T-cell (primary cell): ENCODE measurements around the gene EXOC6. TPM values are rescaled to one million over a fixed set of nuclear protein-coding genes. Genes with fewer than 3 reads are reported as not detected.

Source experiments
- ATAC-seq, 4 experiments: fragments of 200-7000 bp in 3 of 4; fragments of 150-1000 bp in 1 of 4; cut with Tn5 transposase; replicated peaks in 1 of 4; 1 replicate in 3 of 4; 2 replicates in 1 of 4; pipeline ENCODE4 v1.10.0; 2021; ENCODE audit warnings: moderate library complexity in 3 of 4, mild to moderate bottlenecking in 2 of 4, moderate number of reproducible peaks in 1 of 4
- CTCF ChIA-PET, 2 donors: fragments of 300-600 bp; sonication (Branson Sonifier 250); formaldehyde crosslinking; loops; one replicate each; lab custom pipeline; 2022; ENCODE audit warnings: antibody characterized with exemption in 2 of 2; lab: Charles Lee
- POLR2A ChIA-PET, 2 donors: fragments of 300-600 bp; sonication (Branson Sonifier 250); formaldehyde crosslinking; loops; one replicate each; lab custom pipeline; 2022; ENCODE audit warnings: antibody characterized with exemption in 2 of 2; lab: Charles Lee
- DNase-seq, 35 experiments: peaks; one replicate each; pipeline versions ENCODE4 v3.0.0 to v3.0.0-alpha.2; 2013 to 2023
- H3K27ac ChIP-seq: one replicate; pipeline ENCODE4 v1.5.1; 2013; ENCODE audit warnings: low read length
- H3K27me3 ChIP-seq, 2 experiments: replicated peaks in 1 of 2; 1 replicate in 1 of 2; 2 replicates in 1 of 2; pipeline versions ENCODE4 v1.6.1 to v1.7.0; 2013; ENCODE audit warnings: low read length in 1 of 2, mixed read lengths in 1 of 2; ENCODE audit not compliant: control insufficient read depth in 2 of 2, insufficient read depth in 2 of 2; ENCODE audit errors: extremely low read depth in 1 of 2
- H3K36me3 ChIP-seq, 2 donors: 1 replicate in 1 of 2; 2 replicates in 1 of 2; pipeline versions ENCODE4 v1.6.1 to v1.7.0; 2013; ENCODE audit warnings: low read length in 1 of 2; ENCODE audit not compliant: control insufficient read depth in 2 of 2, insufficient read depth in 1 of 2; ENCODE audit errors: extremely low read depth in 1 of 2
- H3K4me1 ChIP-seq, 2 experiments: 1 replicate in 1 of 2; 2 replicates in 1 of 2; pipeline versions ENCODE4 v1.6.1 to v1.7.0; 2013; ENCODE audit warnings: low read length in 2 of 2, mixed read lengths in 1 of 2; ENCODE audit not compliant: insufficient read depth in 2 of 2, control insufficient read depth in 1 of 2; ENCODE audit errors: extremely low read depth in 1 of 2
- H3K4me3 ChIP-seq, 2 donors: 1 replicate in 1 of 2; 2 replicates in 1 of 2; pipeline versions ENCODE4 v1.5.1 to v1.7.0; 2013; ENCODE audit warnings: mild to moderate bottlenecking in 2 of 2, low read length in 1 of 2, moderate library complexity in 1 of 2; ENCODE audit not compliant: control insufficient read depth in 1 of 2; ENCODE audit errors: extremely low read depth in 1 of 2
- H3K9me3 ChIP-seq: 2 replicates; pipeline ENCODE4 v1.7.0; 2013
- H3K27ac Mint-ChIP-seq, 2 donors: one replicate each; pipeline ENCODE4 v1.8.0; 2020 to 2021; ENCODE audit warnings: mild to moderate bottlenecking in 2 of 2, mixed read lengths in 2 of 2
- H3K27me3 Mint-ChIP-seq, 2 donors: one replicate each; pipeline ENCODE4 v1.8.0; 2021 to 2022; ENCODE audit warnings: mixed read lengths in 2 of 2
- H3K36me3 Mint-ChIP-seq: one replicate; pipeline ENCODE4 v1.8.0; 2021; ENCODE audit warnings: mixed read lengths
- H3K4me1 Mint-ChIP-seq, 3 donors: one replicate each; pipeline ENCODE4 v1.8.0; 2020 to 2022; ENCODE audit warnings: mixed read lengths in 3 of 3, mild to moderate bottlenecking in 1 of 3
- H3K4me3 Mint-ChIP-seq, 3 donors: one replicate each; pipeline ENCODE4 v1.8.0; 2020 to 2022; ENCODE audit warnings: mild to moderate bottlenecking in 3 of 3, mixed read lengths in 3 of 3, moderate library complexity in 3 of 3
- H3K9me3 Mint-ChIP-seq, 3 donors: one replicate each; pipeline ENCODE4 v1.8.0; 2020 to 2022; ENCODE audit warnings: mixed read lengths in 3 of 3
- WGBS: methylation state at CpG from one replicate; pipeline ENCODE4 v1.1.5; 2013; ENCODE audit warnings: missing lambda C conversion rate; ENCODE audit not compliant: insufficient coverage; 5-methylcytosine and 5-hydroxymethylcytosine counted together
- total RNA-seq, 35 experiments: library from RNA in 6 of 35; stranded (reverse) in 6 of 35; fragments of 120-200 nt in 1 of 35; gene quantifications; one replicate each; pipeline versions ENCODE4 v1.2.1 to v1.2.4 and lab custom pipeline; 2013 to 2026

EXOC6 gene
- total RNA-seq, 5 donors from 2014 or later (not counting 1 experiment from before 2014, with no cell fraction given) = 8.7 to 13.3 (median 9.7) TPM

DNA sequence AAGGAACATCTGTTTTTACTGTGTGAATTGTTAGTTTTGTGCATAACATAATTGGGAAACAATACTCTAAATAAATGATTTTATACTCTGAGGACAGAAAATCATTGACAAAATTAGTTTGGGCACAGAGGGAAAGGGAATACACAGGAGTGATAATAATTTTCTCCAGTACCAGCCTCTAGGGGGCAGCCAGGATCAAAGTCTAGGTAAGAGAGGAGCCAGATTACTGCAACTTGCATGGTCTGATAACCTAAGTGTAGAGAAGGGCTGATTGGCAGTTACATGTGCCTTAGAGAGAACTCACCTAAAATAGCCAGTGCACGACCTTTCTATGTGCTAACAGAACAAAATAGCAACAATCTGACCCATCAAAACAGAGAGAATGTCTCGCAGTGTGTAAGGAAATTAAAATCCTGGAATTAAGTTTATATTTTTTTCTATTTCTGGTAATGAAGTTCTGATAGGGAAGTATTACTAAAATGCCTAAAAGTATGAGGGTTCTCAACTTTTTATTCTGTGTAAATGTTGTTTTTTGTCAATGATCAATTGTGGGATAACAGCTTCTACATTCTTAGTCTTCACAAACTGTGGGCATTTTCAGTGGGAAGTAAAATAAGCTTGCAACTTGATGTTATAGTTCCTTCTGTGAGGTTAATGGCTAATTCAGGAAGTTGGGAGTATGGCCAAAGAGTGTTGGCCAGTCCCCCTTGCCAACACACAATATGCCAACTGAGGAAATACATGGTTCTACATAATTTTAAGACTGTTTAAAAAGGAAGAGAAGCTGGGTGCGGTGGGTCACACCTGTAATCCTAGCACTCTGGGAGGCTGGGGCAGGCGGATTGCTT lies 66.4 kb downstream of the EXOC6 start:
- no CpG with 5 or more reads among the region's 4 CpGs for WGBS

DNA sequence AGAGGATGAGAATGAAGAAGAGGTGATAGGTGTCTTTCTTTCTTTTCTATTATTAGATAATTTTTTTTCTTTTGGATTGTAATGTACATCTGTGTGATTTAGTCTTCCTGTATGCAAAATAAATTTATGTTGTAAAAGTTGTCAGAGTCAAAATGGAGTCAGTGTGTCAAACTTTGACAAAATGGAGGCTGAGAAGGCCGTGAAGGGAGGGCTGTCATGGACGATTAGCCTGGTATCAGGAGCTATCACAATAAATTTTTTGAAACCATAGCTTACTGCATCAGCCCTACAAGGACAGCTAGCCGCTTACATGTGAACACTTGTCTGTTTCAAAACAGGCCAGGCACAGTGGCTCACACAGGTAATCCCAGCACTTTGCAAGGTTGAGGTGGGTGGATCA lies 67.6 kb downstream of the EXOC6 start:
- 100% methylated on average over 1 of the region's 3 CpGs for WGBS
- ChIA-PET CTCF (interaction anchor here (0.5 to 0.9 kb wide), 2 partner anchors 95 to 638 kb away, joined by 3 to 4 read pairs; no protein-coding TSS in a partner anchor), POLR2A (no interaction called here)
- H3K27ac Mint-ChIP-seq = no peak overlapping the region
- no peaks in the 10 kb centered on the region for H3K4me1 Mint-ChIP-seq
- ATAC-seq (no peak), DNase-seq (no peak)
- Histone ChIP-seq H3K4me3 (no peak overlapping the region), H3K4me1 (no peaks in the 10 kb centered on the region), H3K9me3 (no peaks in the 10 kb centered on the region), H3K36me3 (no peaks in the 10 kb centered on the region), H3K27ac (no peak overlapping the region), H3K27me3 (no peaks in the 10 kb centered on the region)
- no peak overlapping the region for H3K4me3 Mint-ChIP-seq
- H3K27me3 Mint-ChIP-seq = no peaks in the 10 kb centered on the region
- peaks cover 0 to 7% (median 0%) of the 10 kb centered on the region in 3 donors for H3K9me3 Mint-ChIP-seq
- H3K36me3 Mint-ChIP-seq = peaks cover 25% of the 10 kb centered on the region

More for the DNA sequence above, 66.4 kb downstream of the EXOC6 start:
- no peaks in the 10 kb centered on the region for H3K9me3 Mint-ChIP-seq
- no peaks in the 10 kb centered on the region for H3K4me1 Mint-ChIP-seq
- Histone ChIP-seq H3K9me3 (no peaks in the 10 kb centered on the region), H3K36me3 (no peaks in the 10 kb centered on the region), H3K4me3 (no peak overlapping the region), H3K27me3 (no peaks in the 10 kb centered on the region), H3K4me1 (no peaks in the 10 kb centered on the region), H3K27ac (no peak overlapping the region)
- H3K27ac Mint-ChIP-seq = no peak overlapping the region
- ChIA-PET POLR2A (no interaction called here), CTCF (interaction anchor here in 1 of 2 donors (0.5 to 0.9 kb wide), 2 partner anchors 96 to 269 kb away, joined by 3 to 4 read pairs; no protein-coding TSS in a partner anchor)
- DNase-seq (peak in 29 of 35 experiments; percentile 9 to 61 (median 29)), ATAC-seq (peak; percentile 64 to 75 (median 72))
- H3K36me3 Mint-ChIP-seq = peaks cover 19% of the 10 kb centered on the region
- no peak overlapping the region for H3K4me3 Mint-ChIP-seq
- no peaks in the 10 kb centered on the region for H3K27me3 Mint-ChIP-seq

DNA sequence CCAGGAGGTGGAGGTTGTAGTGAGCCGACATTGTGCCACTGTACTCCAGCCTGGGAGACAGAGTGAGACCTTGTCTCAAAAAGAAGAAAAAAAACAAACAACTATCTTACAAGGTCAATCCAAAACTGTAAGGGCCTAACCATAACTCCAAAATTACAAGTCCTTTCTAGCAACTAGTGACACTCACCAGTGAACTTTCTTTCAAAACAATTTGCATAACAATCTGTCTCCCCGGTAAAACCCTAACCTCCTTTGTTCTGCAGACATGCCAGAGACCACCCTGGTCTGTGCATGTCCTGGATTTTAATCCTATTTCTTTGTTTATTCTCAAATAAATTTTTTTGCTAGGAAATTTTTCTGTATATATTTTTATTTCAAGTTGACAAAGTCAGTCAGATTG lies 68.1 kb downstream of the EXOC6 start:
- WGBS = no CpG with 5 or more reads among the region's 2 CpGs
- H3K4me3 Mint-ChIP-seq = no peak overlapping the region
- no peak for ATAC-seq
- peaks cover 27% of the 10 kb centered on the region for H3K36me3 Mint-ChIP-seq
- no peaks in the 10 kb centered on the region for H3K27me3 ChIP-seq
- no peak overlapping the region for H3K4me3 ChIP-seq
- no peak for DNase-seq
- H3K9me3 Mint-ChIP-seq = peaks cover 0 to 9% (median 0%) of the 10 kb centered on the region in 3 donors
- ChIA-PET CTCF (interaction anchor here (0.5 to 0.7 kb wide), 2 partner anchors 369 to 638 kb away, joined by 3 to 4 read pairs; no protein-coding TSS in a partner anchor), POLR2A (interaction anchor here in 1 of 2 donors (0.7 kb wide), 1 partner anchor 9 kb away, joined by 3 read pairs; no protein-coding TSS in a partner anchor)
- no peak overlapping the region for H3K27ac ChIP-seq
- H3K27me3 Mint-ChIP-seq = no peaks in the 10 kb centered on the region
- H3K27ac Mint-ChIP-seq = peak overlapping the region in 1 of 2 donors; percentile 34
- H3K36me3 ChIP-seq = no peaks in the 10 kb centered on the region
- H3K4me1 Mint-ChIP-seq = no peaks in the 10 kb centered on the region
- no peaks in the 10 kb centered on the region for H3K4me1 ChIP-seq
- H3K9me3 ChIP-seq = no peaks in the 10 kb centered on the region

DNA sequence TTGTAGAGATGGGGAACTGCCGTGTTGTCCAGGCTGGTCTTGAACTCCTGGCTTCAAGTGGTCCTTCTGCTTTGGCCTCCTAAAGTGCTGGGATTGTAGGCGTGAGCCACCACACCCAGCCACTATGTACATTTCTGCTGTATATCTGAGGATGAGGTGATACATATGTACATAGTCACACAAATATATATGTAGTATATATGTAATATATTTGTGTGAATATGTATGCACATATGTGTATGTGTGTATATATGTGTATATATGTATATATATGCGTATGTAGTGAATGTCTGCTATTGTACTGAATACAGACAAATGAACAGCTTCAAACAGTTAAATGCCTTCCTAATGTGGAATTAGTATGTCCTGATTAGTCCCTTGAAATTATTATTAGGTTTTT lies 70.3 kb downstream of the EXOC6 start:
- POLR2A ChIA-PET = no interaction called here
- no peak for ATAC-seq
- H3K27me3 Mint-ChIP-seq = no peaks in the 10 kb centered on the region

DNA sequence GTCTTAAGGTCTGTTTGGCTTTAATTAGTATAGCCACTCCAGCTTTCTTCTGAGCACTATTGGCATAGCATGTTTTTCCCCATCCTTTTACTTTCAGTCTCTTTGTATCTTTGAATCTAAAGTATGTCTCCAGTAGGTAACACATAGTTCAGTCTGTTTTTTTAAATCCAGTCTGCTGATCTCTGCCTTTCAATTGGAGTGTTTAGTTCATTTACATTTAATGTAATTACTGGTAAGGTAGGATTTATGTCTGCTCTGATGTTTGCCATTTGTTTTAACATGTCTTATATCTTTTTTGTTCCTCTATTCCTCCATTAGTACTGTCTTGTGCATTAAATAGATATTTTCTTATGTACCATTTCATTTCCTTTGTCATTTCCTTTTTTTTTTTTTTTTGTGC lies 72.5 kb downstream of the EXOC6 start:
- Histone ChIP-seq H3K9me3 (no peaks in the 10 kb centered on the region), H3K36me3 (no peaks in the 10 kb centered on the region), H3K4me1 (no peaks in the 10 kb centered on the region), H3K27ac (no peak overlapping the region), H3K27me3 (no peaks in the 10 kb centered on the region), H3K4me3 (no peak overlapping the region)
- H3K9me3 Mint-ChIP-seq = peaks cover 0 to 9% (median 0%) of the 10 kb centered on the region in 3 donors
- CTCF ChIA-PET = no interaction called here
- H3K36me3 Mint-ChIP-seq = peaks cover 32% of the 10 kb centered on the region
- H3K27me3 Mint-ChIP-seq = no peaks in the 10 kb centered on the region
- POLR2A ChIA-PET = interaction anchor here in 1 of 2 donors (0.6 kb wide), 1 partner anchor 109 kb away, joined by 3 read pairs; no protein-coding TSS in a partner anchor
- no peak for ATAC-seq
- H3K27ac Mint-ChIP-seq = no peak overlapping the region
- no peak overlapping the region for H3K4me3 Mint-ChIP-seq
- no peak for DNase-seq
- no peaks in the 10 kb centered on the region for H3K4me1 Mint-ChIP-seq

More for the DNA sequence above, 70.3 kb downstream of the EXOC6 start:
- no peak for DNase-seq
- peaks cover 0 to 9% (median 0%) of the 10 kb centered on the region in 3 donors for H3K9me3 Mint-ChIP-seq
- no peaks in the 10 kb centered on the region for H3K9me3 ChIP-seq
- H3K4me1 Mint-ChIP-seq = no peaks in the 10 kb centered on the region
- H3K4me1 ChIP-seq = no peaks in the 10 kb centered on the region
- CTCF ChIA-PET = no interaction called here
- no peak overlapping the region for H3K4me3 ChIP-seq
- no peak overlapping the region for H3K4me3 Mint-ChIP-seq
- H3K27ac Mint-ChIP-seq = no peak overlapping the region
- H3K27ac ChIP-seq = no peak overlapping the region
- whole genome bisulfite sequencing = no CpG with 5 or more reads among the region's 3 CpGs
- no peaks in the 10 kb centered on the region for H3K36me3 ChIP-seq
- H3K36me3 Mint-ChIP-seq = peaks cover 35% of the 10 kb centered on the region
- H3K27me3 ChIP-seq = no peaks in the 10 kb centered on the region

DNA sequence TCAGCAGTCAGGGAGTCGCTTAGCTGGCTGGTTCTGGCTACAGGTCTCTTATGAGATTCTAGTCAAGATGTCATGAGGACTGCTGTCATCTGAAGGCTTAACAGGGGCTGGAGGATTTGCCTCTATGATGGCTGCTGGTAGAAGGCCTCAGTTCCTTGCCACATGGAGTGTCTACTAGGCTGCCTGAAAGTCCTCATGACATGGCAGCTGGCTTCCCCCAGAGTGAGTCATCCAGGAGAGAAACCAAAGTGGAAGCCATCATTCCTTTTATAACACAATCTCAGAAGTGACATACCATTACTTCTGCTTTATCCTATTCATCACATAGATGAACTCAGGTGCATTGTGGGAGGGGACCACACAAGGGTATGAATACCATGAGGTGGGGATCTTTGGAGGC lies 75.1 kb downstream of the EXOC6 start:
- no peak overlapping the region for H3K4me3 Mint-ChIP-seq
- ChIA-PET CTCF (no interaction called here), POLR2A (no interaction called here)
- no peak overlapping the region for H3K27ac ChIP-seq
- H3K27me3 Mint-ChIP-seq = no peaks in the 10 kb centered on the region
- no peaks in the 10 kb centered on the region for H3K9me3 ChIP-seq
- no peaks in the 10 kb centered on the region for H3K27me3 ChIP-seq
- no peak overlapping the region for H3K4me3 ChIP-seq
- no CpG with 5 or more reads among the region's 1 CpG for WGBS
- H3K27ac Mint-ChIP-seq = no peak overlapping the region
- H3K36me3 Mint-ChIP-seq = peaks cover 35% of the 10 kb centered on the region
- no peaks in the 10 kb centered on the region for H3K4me1 Mint-ChIP-seq
- ATAC-seq (no peak), DNase-seq (no peak)
- H3K36me3 ChIP-seq = no peaks in the 10 kb centered on the region
- H3K4me1 ChIP-seq = no peaks in the 10 kb centered on the region
- H3K9me3 Mint-ChIP-seq = peaks cover 0 to 9% (median 0%) of the 10 kb centered on the region in 3 donors
